Tibial artery (tissue), 4 donors: ENCODE results near the gene ZNF761.
"Not testable (repeated sequence)": the region's sequence is repeated elsewhere in the genome, so short reads cannot be mapped to it uniquely, and the experiment has no call there.

ENCODE experiments used
- DNase-seq, 2 donors: peaks; one replicate each; pipeline ENCODE4 v3.0.0-alpha.2; 2019
- H3K27ac ChIP-seq, 2 donors: fragments of 200-600 bp; sonication (generic) in 1 of 2; 1 replicate in 1 of 2; 2 replicates in 1 of 2; pipeline ENCODE4 v1.5.1; 2018 to 2019; ENCODE audit warnings: mild to moderate bottlenecking in 1 of 2
- H3K27me3 ChIP-seq, 2 donors: fragments of 200-600 bp; sonication (generic) in 1 of 2; one replicate each; pipeline versions ENCODE4 v1.5.1 to v1.6.0; 2016 to 2019
- H3K36me3 ChIP-seq, 3 donors: fragments of 200-600 bp; sonication (generic) in 2 of 3; one replicate each; pipeline ENCODE4 v1.5.1; 2016 to 2019; ENCODE audit warnings: mild to moderate bottlenecking in 2 of 3
- H3K4me1 ChIP-seq, 4 donors: fragments of 200-600 bp; sonication (generic) in 2 of 4; 1 replicate in 3 of 4; 2 replicates in 1 of 4; pipeline ENCODE4 v1.5.1; 2016 to 2019
- H3K4me3 ChIP-seq, 2 donors: fragments of 200-600 bp; sonication (generic) in 1 of 2; 1 replicate in 1 of 2; 2 replicates in 1 of 2; pipeline ENCODE4 v1.5.1; 2018 to 2019; ENCODE audit warnings: mild to moderate bottlenecking in 2 of 2
- H3K9me3 ChIP-seq, 3 donors: fragments of 200-600 bp; sonication (generic) in 1 of 3; one replicate each; pipeline ENCODE4 v1.5.1; 2016 to 2019
- CTCF ChIP-seq, 2 experiments: fragments of 200-600 bp in 1 of 2; fragments of 450-650 bp in 1 of 2; IDR thresholded peaks; one replicate each; pipeline ENCODE4 v1.5.1; 2017 to 2019; ENCODE audit warnings: antibody characterized with exemption in 2 of 2, mild to moderate bottlenecking in 1 of 2, moderate library complexity in 1 of 2
- intact Hi-C: fragments of 100-400 bp; cut with DNase I; formaldehyde crosslinking; loops from one replicate; pipeline ENCODE4 v1.15.0; 2023; ENCODE audit warnings: low total_unique reads

ZNF761 gene

DNA sequence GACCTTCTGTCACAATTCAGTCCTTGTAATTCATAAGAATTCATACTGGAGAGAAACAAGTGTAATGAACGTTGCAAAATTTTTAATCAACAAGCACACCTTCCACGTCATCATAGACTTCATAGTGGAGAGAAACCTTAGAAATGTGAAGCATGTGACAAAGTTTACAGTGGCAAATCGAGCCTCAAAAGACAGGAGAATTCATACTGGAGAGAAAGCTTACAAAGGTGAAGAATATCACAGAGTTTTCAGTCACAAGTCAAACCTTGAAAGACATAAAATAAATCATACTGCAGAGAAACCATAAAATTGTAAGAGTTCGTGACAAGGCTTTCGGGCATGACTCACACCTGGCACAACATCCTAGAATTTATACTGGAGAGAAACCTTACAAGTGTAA is 60.4 kb downstream of the ZNF761 start:
- H3K27ac ChIP-seq: no peak overlapping the region
- H3K4me1 ChIP-seq: no peaks in the 10 kb centered on the region
- H3K27me3 ChIP-seq: no peaks in the 10 kb centered on the region
- H3K36me3 ChIP-seq: peaks cover 54 to 69% (median 64%) of the 10 kb centered on the region in 3 donors
- TF ChIP-seq CTCF (IDR thresholded peaks at IDR 0.05): no peak
- no peak overlapping the region for H3K4me3 ChIP-seq
- intact Hi-C loops: no loop called here
- H3K9me3 ChIP-seq: peaks cover 7 to 92% (median 53%) of the 10 kb centered on the region in 3 donors
- no peak for DNase-seq

DNA sequence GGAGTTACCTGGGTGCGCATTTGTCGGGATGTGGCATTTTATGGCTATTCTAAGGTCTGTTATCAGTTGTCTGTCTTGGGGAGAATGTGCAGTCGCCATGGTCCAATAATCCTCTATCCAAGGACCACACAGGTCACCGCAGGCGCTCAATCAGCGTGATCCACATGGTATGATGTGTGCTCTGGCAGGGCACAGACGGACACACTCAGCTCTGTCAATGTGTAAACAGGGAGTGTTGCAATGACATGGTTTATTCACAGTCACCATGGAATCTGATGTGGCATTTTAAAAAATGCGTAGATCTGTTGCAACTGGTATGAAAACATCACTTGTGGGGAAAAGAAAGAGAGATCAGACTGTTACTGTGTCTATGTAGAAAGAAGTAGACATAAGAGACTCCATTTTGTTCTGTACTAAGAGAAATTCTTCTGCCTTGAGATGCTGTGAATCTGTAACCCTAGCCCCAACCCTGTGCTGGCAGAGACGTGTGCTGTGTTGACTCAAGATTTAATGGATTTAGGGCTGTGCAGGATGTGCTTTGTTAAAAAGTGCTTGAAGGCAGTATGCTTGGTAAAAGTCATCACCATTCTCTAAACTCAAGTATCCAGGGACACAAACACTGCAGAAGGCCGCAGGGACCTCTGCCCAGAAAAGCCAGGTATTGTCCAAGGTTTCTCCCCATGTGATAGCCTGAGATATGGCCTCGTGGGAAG is 65.7 kb downstream of the ZNF761 start:
- DNase-seq, H3K4me1 ChIP-seq, intact Hi-C loops, H3K27ac ChIP-seq, H3K27me3 ChIP-seq, H3K4me3 ChIP-seq: not testable (repeated sequence)
- Histone ChIP-seq H3K9me3 (peaks cover 2 to 46% (median 30%) of the 10 kb centered on the region in 3 donors), H3K36me3 (peaks cover 8 to 16% (median 13%) of the 10 kb centered on the region in 3 donors)

DNA sequence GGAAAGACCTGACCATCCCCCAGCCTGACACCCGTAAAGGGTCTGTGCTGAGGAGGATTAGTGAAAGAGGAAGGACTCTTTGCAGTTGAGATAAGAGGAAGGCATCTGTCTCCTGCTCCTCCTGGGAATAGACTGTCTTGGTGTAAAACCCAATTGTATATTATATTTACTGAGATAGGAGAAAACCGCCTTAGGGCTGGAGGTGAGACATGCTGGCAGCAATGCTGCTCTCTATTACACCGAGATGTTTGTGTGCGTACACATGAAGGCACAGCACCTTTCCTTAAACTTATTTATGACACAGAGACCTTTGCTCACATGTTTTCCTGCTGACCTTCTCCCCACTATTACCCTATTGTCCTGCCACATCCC is 66.2 kb downstream of the ZNF761 start:
- Histone ChIP-seq H3K9me3 (peaks cover 2 to 41% (median 25%) of the 10 kb centered on the region in 3 donors), H3K36me3 (peaks cover 7 to 11% (median 7%) of the 10 kb centered on the region in 3 donors)
- H3K4me1 ChIP-seq, H3K27me3 ChIP-seq, H3K4me3 ChIP-seq, DNase-seq, intact Hi-C loops, H3K27ac ChIP-seq: not testable (repeated sequence)

DNA sequence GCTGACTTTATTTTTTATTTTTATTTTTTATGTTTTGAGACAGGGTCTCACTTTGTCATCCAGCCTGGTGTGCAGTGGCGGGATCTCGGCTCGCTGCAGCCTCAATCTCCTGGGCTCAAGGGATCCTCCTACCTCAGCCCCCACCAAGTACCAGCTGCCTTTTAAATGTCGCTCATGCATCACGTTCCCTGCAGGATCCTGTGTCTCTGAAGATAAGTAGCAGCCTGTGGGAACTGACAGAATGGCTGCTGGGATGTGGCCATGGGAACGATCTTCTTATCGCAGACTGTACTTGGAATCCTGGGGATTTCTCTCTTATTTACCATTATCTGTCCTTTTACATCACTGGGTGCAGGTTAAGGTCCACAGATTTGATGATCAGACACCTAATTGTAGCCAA is 71.4 kb downstream of the ZNF761 start:
- H3K27me3 ChIP-seq: peaks cover 0 to 26% of the 10 kb centered on the region in 2 donors
- intact Hi-C loops, H3K4me1 ChIP-seq, DNase-seq, H3K27ac ChIP-seq, H3K36me3 ChIP-seq, H3K4me3 ChIP-seq, H3K9me3 ChIP-seq: not testable (repeated sequence)

- H3K27ac ChIP-seq, DNase-seq, H3K36me3 ChIP-seq, H3K4me1 ChIP-seq, intact Hi-C loops, H3K4me3 ChIP-seq, H3K9me3 ChIP-seq: not testable (repeated sequence)
- peaks cover 0 to 26% of the 10 kb centered on the region in 2 donors for H3K27me3 ChIP-seq
Observed at GRCh38 chr19:53503671-53504364, 72.0 kb downstream of the ZNF761 start.

DNA sequence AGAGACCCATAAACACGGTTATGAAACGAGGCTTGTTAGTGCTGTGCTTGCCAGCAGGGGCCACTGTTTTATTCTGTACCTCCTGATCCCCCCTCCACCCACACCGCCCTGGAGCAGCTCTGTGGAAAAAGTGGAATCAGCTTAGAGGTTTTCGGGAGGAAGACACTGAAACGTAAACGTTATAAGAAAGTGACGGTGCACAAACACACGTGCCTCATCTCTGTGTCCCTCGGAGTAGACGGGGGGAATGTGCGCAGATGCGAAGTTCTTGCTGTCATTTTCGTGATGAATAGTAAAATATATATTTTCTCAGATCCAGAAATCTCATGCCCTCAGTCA is 72.5 kb downstream of the ZNF761 start:
- H3K9me3 ChIP-seq, intact Hi-C loops, H3K27ac ChIP-seq, DNase-seq, H3K4me1 ChIP-seq, H3K36me3 ChIP-seq: not testable (repeated sequence)
- Histone ChIP-seq H3K4me3 (peak overlapping the region in 1 of 2 donors; percentile 11), H3K27me3 (peaks cover 0 to 26% of the 10 kb centered on the region in 2 donors)

DNA sequence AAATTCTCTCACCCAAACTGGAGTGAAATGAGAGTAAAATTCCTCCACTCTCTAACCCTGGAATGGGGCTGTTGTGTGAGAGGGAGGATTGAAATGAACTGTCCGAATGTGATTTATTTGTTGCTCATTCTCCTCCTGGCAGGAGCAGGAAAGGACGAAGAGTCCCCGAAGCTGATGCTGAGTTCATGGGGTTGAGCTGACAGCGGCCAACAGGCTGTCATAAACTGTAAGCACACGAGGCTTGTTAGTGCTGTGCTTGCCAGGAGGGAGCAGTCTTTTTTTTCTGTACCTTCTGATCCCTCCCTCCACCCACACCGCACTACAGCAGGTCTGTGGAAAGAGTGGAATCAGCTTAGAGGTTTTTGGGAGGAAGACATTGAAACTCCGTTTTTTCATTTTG is 73.1 kb downstream of the ZNF761 start:
- no peak for TF ChIP-seq CTCF (IDR thresholded peaks at IDR 0.05)
- H3K27ac ChIP-seq: no peak overlapping the region
- peaks cover 0 to 3% (median 0%) of the 10 kb centered on the region in 4 donors for H3K4me1 ChIP-seq
- no peaks in the 10 kb centered on the region for H3K36me3 ChIP-seq
- DNase-seq: peak in 1 of 2 donors; percentile 32
- peak overlapping the region in 1 of 2 donors; percentile 11 for H3K4me3 ChIP-seq
- no peaks in the 10 kb centered on the region for H3K9me3 ChIP-seq
- peaks cover 0 to 26% of the 10 kb centered on the region in 2 donors for H3K27me3 ChIP-seq
- intact Hi-C loops: loop anchor here (5.0 kb wide), 1 partner anchor 142 kb away; no protein-coding TSS in a partner anchor

GRCh38 chr19:53506728-53507127 is 74.9 kb downstream of the ZNF761 start:
- no peak for DNase-seq
- H3K9me3 ChIP-seq: no peaks in the 10 kb centered on the region
- H3K4me3 ChIP-seq: no peak overlapping the region
- no peak overlapping the region for H3K27ac ChIP-seq
- H3K27me3 ChIP-seq: peaks cover 0 to 22% of the 10 kb centered on the region in 2 donors
- H3K36me3 ChIP-seq: no peaks in the 10 kb centered on the region
- H3K4me1 ChIP-seq: peaks cover 0 to 3% (median 0%) of the 10 kb centered on the region in 4 donors
- intact Hi-C loops: loop anchor here (5.0 kb wide), 1 partner anchor 141 kb away; no protein-coding TSS in a partner anchor
- TF ChIP-seq CTCF (IDR thresholded peaks at IDR 0.05): no peak
